Thyroid gland (tissue), 4 donors: Measurements from ENCODE around the gene MAGI1.

ENCODE experiments used
- POLR2A ChIP-seq, 2 donors: fragments of 450-650 bp; IDR thresholded peaks; one replicate each; pipeline ENCODE4 v1.6.1; 2017; ENCODE audit warnings: antibody characterized with exemption in 2 of 2, mild to moderate bottlenecking in 2 of 2, moderate library complexity in 1 of 2
- TF ChIP-seq, protein P1 (sequence below), 6 experiments: fragments of 200-600 bp in 3 of 6; fragments of 450-650 bp in 3 of 6; sonication (generic) in 3 of 6; IDR thresholded peaks; one replicate each; pipeline ENCODE4 v1.5.1; 2016 to 2019; ENCODE audit warnings: antibody characterized with exemption in 6 of 6, mild to moderate bottlenecking in 2 of 6, inconsistent platforms in 1 of 6, moderate library complexity in 1 of 6

- TF ChIP-seq, protein P1, sequence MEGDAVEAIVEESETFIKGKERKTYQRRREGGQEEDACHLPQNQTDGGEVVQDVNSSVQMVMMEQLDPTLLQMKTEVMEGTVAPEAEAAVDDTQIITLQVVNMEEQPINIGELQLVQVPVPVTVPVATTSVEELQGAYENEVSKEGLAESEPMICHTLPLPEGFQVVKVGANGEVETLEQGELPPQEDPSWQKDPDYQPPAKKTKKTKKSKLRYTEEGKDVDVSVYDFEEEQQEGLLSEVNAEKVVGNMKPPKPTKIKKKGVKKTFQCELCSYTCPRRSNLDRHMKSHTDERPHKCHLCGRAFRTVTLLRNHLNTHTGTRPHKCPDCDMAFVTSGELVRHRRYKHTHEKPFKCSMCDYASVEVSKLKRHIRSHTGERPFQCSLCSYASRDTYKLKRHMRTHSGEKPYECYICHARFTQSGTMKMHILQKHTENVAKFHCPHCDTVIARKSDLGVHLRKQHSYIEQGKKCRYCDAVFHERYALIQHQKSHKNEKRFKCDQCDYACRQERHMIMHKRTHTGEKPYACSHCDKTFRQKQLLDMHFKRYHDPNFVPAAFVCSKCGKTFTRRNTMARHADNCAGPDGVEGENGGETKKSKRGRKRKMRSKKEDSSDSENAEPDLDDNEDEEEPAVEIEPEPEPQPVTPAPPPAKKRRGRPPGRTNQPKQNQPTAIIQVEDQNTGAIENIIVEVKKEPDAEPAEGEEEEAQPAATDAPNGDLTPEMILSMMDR (IDR thresholded peaks at IDR 0.05) = no peak
- TF ChIP-seq POLR2A (IDR thresholded peaks at IDR 0.05) = no peak
These were observed 92.3 kb downstream of the MAGI1 start for GRCh38 chr3:65946438-65946837.
